ENCODE data around the gene BCL7A. TPM values are rescaled to one million over a fixed set of nuclear protein-coding genes. Genes with fewer than 3 reads are reported as not detected.

BCL7A gene
- total and polyA plus RNA-seq, 2 donors (not counting 1 experiment from before 2014, with no cell fraction given) = 71.0 to 75.9 TPM

DNA sequence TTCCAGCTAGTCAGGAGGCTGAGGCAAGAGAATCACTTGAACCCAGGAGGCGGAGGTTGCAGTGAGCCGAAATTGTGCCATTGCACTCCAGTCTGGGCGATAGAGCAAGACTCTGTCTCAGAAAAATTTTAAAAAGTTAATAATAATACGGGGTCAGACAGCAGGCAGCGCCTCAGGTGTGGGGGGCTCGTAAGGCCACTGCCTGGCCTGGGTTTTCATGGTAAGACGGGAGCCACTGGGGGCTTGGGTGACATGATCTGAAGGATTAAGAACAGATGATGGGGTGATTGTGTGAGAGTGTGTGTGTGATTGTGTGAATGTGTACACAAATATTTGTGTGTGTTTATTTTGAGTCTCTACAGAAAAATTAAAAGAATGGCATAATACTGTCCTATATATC lies 23.6 kb downstream of the BCL7A start:
- H3K9me3 ChIP-seq (ENCODE audit: control extremely low read depth in 1 of 3, control insufficient read depth in 2 of 3, insufficient read depth in 1 of 3, low read length in 2 of 3) = no peaks in the 10 kb centered on the region
- ATAC-seq (ENCODE audit: low read depth) (no peak), DNase-seq (no peak)
- ChIA-PET CTCF (interaction anchor here (1.4 kb wide), 1 partner anchor 78 kb away, joined by 4 read pairs; no protein-coding TSS in a partner anchor), POLR2A (no interaction called here)
- 99% methylated on average over 7 of the region's 7 CpGs for WGBS (ENCODE audit: insufficient coverage)
- H4K20me1 ChIP-seq (ENCODE audit: control insufficient read depth, insufficient read depth, low read length, poor library complexity, severe bottlenecking) = peaks cover 51% of the 10 kb centered on the region
- no peak overlapping the region for H2AFZ ChIP-seq (ENCODE audit: insufficient read depth, low read depth, low read length, poor library complexity, severe bottlenecking)
- H3K4me2 ChIP-seq (replicated peaks; ENCODE audit: low read depth, low read length, poor library complexity, severe bottlenecking) = no peak overlapping the region
- H3K27me3 Mint-ChIP-seq = no peaks in the 10 kb centered on the region
- no peaks in the 10 kb centered on the region for H3K4me1 ChIP-seq (ENCODE audit: control insufficient read depth in 2 of 2, insufficient read depth in 2 of 2, low read length in 2 of 2)
- H3K27ac Mint-ChIP-seq = no peak overlapping the region
- intact Hi-C loops (cut with micrococcal nuclease) = no loop called here
- TF ChIP-seq, protein P1, sequence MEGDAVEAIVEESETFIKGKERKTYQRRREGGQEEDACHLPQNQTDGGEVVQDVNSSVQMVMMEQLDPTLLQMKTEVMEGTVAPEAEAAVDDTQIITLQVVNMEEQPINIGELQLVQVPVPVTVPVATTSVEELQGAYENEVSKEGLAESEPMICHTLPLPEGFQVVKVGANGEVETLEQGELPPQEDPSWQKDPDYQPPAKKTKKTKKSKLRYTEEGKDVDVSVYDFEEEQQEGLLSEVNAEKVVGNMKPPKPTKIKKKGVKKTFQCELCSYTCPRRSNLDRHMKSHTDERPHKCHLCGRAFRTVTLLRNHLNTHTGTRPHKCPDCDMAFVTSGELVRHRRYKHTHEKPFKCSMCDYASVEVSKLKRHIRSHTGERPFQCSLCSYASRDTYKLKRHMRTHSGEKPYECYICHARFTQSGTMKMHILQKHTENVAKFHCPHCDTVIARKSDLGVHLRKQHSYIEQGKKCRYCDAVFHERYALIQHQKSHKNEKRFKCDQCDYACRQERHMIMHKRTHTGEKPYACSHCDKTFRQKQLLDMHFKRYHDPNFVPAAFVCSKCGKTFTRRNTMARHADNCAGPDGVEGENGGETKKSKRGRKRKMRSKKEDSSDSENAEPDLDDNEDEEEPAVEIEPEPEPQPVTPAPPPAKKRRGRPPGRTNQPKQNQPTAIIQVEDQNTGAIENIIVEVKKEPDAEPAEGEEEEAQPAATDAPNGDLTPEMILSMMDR (IDR thresholded peaks at IDR 0.05) = no peak
- TF ChIP-seq EZH2 (IDR thresholded peaks at IDR 0.05; ENCODE audit: borderline replicate concordance, insufficient read depth, low read depth, low read length, poor library complexity, severe bottlenecking) = no peak
- no peak overlapping the region for H3K4me3 ChIP-seq (ENCODE audit: control extremely low read depth in 1 of 5, extremely low read depth in 1 of 5, insufficient read depth in 1 of 5, low read depth in 2 of 5, low read length in 4 of 5)
- H3K36me3 ChIP-seq (replicated peaks in 1 of 2; ENCODE audit: control extremely low read depth in 1 of 2, control insufficient read depth in 1 of 2, extremely low read depth in 1 of 2, insufficient read depth in 2 of 2, low read length in 1 of 2) = peaks cover 0 to 67% of the 10 kb centered on the region in 2 experiments
- H3K79me2 ChIP-seq (ENCODE audit: control insufficient read depth, insufficient read depth, low read length) = peaks cover 11% of the 10 kb centered on the region
- H3K27me3 ChIP-seq (replicated peaks in 1 of 4; ENCODE audit: control extremely low read depth in 1 of 4, control insufficient read depth in 3 of 4, insufficient read depth in 4 of 4, low read length in 3 of 4) = no peaks in the 10 kb centered on the region
- no peaks in the 10 kb centered on the region for H3K9me3 Mint-ChIP-seq (ENCODE audit: insufficient read depth)
- no peak overlapping the region for H3K4me3 Mint-ChIP-seq
- H3K9ac ChIP-seq (ENCODE audit: low read length) = no peak overlapping the region
- H3K4me1 Mint-ChIP-seq = no peaks in the 10 kb centered on the region
- H3K27ac ChIP-seq (ENCODE audit: low read length in 2 of 2) = no peak overlapping the region

DNA sequence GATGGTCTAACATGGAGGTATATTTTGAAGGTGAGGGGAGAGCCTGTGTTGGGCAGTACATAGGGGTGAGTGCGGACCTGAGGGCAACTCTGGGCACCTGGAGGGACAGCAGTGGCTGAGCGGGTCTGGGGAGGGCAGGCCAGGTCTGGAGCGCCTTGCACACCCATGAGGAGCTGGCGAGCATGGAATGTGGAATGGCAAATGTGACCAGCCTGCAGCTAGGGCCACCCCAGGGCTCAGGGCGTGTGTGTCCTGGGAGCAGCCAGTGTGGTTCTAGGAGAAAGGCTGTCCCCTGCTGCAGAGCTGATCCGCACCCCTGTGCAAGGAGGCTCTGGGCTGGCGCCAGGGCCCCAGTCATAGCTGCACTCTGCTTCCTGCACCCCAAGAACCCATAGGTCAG lies 24.5 kb downstream of the BCL7A start:
- no peak for ATAC-seq (ENCODE audit: low read depth)
- Histone ChIP-seq H3K9ac (ENCODE audit: low read length) (no peak overlapping the region), H3K27ac (ENCODE audit: low read length in 2 of 2) (no peak overlapping the region), H3K27me3 (replicated peaks in 1 of 4; ENCODE audit: control extremely low read depth in 1 of 4, control insufficient read depth in 3 of 4, insufficient read depth in 4 of 4, low read length in 3 of 4) (no peaks in the 10 kb centered on the region), H3K36me3 (replicated peaks in 1 of 2; ENCODE audit: control extremely low read depth in 1 of 2, control insufficient read depth in 1 of 2, extremely low read depth in 1 of 2, insufficient read depth in 2 of 2, low read length in 1 of 2) (peaks cover 0 to 65% of the 10 kb centered on the region in 2 experiments), H3K4me3 (ENCODE audit: control extremely low read depth in 1 of 5, extremely low read depth in 1 of 5, insufficient read depth in 1 of 5, low read depth in 2 of 5, low read length in 4 of 5) (no peak overlapping the region), H3K79me2 (ENCODE audit: control insufficient read depth, insufficient read depth, low read length) (peaks cover 3% of the 10 kb centered on the region), H3K9me3 (ENCODE audit: control extremely low read depth in 1 of 3, control insufficient read depth in 2 of 3, insufficient read depth in 1 of 3, low read length in 2 of 3) (no peaks in the 10 kb centered on the region), H4K20me1 (ENCODE audit: control insufficient read depth, insufficient read depth, low read length, poor library complexity, severe bottlenecking) (peaks cover 49% of the 10 kb centered on the region), H2AFZ (ENCODE audit: insufficient read depth, low read depth, low read length, poor library complexity, severe bottlenecking) (no peak overlapping the region), H3K4me1 (ENCODE audit: control insufficient read depth in 2 of 2, insufficient read depth in 2 of 2, low read length in 2 of 2) (no peaks in the 10 kb centered on the region), H3K4me2 (replicated peaks; ENCODE audit: low read depth, low read length, poor library complexity, severe bottlenecking) (no peak overlapping the region)
- TF ChIP-seq, protein P1 (IDR thresholded peaks at IDR 0.05) = no peak
- TF ChIP-seq EZH2 (IDR thresholded peaks at IDR 0.05; ENCODE audit: borderline replicate concordance, insufficient read depth, low read depth, low read length, poor library complexity, severe bottlenecking) = no peak
- CTCF ChIA-PET = interaction anchor here (0.6 to 1.2 kb wide), 3 partner anchors 9 to 77 kb away, joined by 3 to 8 read pairs (median 4); no protein-coding TSS in a partner anchor
- no peak for DNase-seq
- intact Hi-C loops (cut with micrococcal nuclease) = no loop called here
- H3K27ac Mint-ChIP-seq = no peak overlapping the region
- POLR2A ChIA-PET = no interaction called here
- WGBS (ENCODE audit: insufficient coverage) = 90% methylated on average over 7 of the region's 7 CpGs
- H3K27me3 Mint-ChIP-seq = no peaks in the 10 kb centered on the region
- no peaks in the 10 kb centered on the region for H3K9me3 Mint-ChIP-seq (ENCODE audit: insufficient read depth)
- no peaks in the 10 kb centered on the region for H3K4me1 Mint-ChIP-seq
- no peak overlapping the region for H3K4me3 Mint-ChIP-seq

Measured in B cell (primary cell).